HCT116 (cell line): ENCODE measurements around the gene KLHL2. TPM values are rescaled to one million over a fixed set of nuclear protein-coding genes. Genes with fewer than 3 reads are reported as not detected.

Experiments
- ATAC-seq: fragments of 200-7000 bp; cut with Tn5 transposase; 2 replicates; pipeline ENCODE4 v1.9.1; 2020; ENCODE audit warnings: mild to moderate bottlenecking, moderate library complexity
- BruUV-seq: library from RNA; stranded (reverse); fragments of 400-500 nt; replicated peaks from 2 replicates; lab custom pipeline; 2021; lab: Mats Ljungman, UMichigan
- CTCF ChIA-PET: fragments of 300-600 bp; sonication (Branson Sonifier 250); formaldehyde crosslinking; loops from one replicate; lab custom pipeline; 2021; ENCODE audit warnings: antibody characterized with exemption; lab: Charles Lee
- POLR2A ChIA-PET: fragments of 300-600, 350-600 bp; sonication (Branson Sonifier 250); formaldehyde crosslinking; loops from one replicate; lab custom pipeline; 2021; ENCODE audit warnings: antibody characterized with exemption; lab: Charles Lee
- RAD21 ChIA-PET, 2 experiments: fragments of 300-600 bp; sonication (Branson Sonifier 250); formaldehyde crosslinking; loops; one replicate each; lab custom pipeline; 2023; ENCODE audit warnings: low total read pairs in 2 of 2; ENCODE audit not compliant: uncharacterized antibody in 2 of 2, unreplicated experiment in 2 of 2, low non-redundant PET in 1 of 2; lab: Charles Lee
- DNase-seq: peaks from one replicate; pipeline ENCODE4 v3.0.0-alpha.2; 2010; ENCODE audit warnings: low read depth, low spot score
- H2AFZ ChIP-seq: fragments of 200-600 bp; shearing (Covaris generic), sonication (generic); 2 replicates; pipeline ENCODE4 v1.6.1; 2017; ENCODE audit warnings: low read depth, mixed run types, mixed read lengths, antibody characterized with exemption, low read length; ENCODE audit not compliant: poor library complexity, severe bottlenecking
- H3K27ac ChIP-seq: 2 replicates; pipeline ENCODE4 v1.5.1; 2012; ENCODE audit warnings: low read depth, low read length
- H3K27me3 ChIP-seq: fragments of 200-600 bp; sonication (generic); 2 replicates; pipeline ENCODE4 v1.6.1; 2016; ENCODE audit warnings: mixed run types, low read length, mixed read lengths; ENCODE audit not compliant: insufficient read depth
- H3K36me3 ChIP-seq, 2 experiments: fragments of 200-500 bp in 1 of 2; fragments of 200-600 bp in 1 of 2; sonication (Bioruptor generic) in 1 of 2; sonication (generic) in 1 of 2; 2 replicates each; pipeline versions ENCODE4 v1.5.1 to v1.6.1; 2014 to 2016; ENCODE audit warnings: low read length in 2 of 2, inconsistent platforms in 1 of 2, mixed read lengths in 1 of 2, mixed run types in 1 of 2; ENCODE audit not compliant: insufficient read depth in 2 of 2, control insufficient read depth in 1 of 2
- H3K4me1 ChIP-seq, 2 experiments: fragments of 200-600 bp in 1 of 2; sonication (generic) in 1 of 2; 2 replicates each; pipeline versions ENCODE4 v1.5.1 to v1.6.1; 2012 to 2017; ENCODE audit warnings: low read length in 2 of 2, inconsistent platforms in 1 of 2, mild to moderate bottlenecking in 1 of 2, mixed read lengths in 1 of 2, mixed run types in 1 of 2, moderate library complexity in 1 of 2; ENCODE audit not compliant: insufficient read depth in 2 of 2, control insufficient read depth in 1 of 2
- H3K4me2 ChIP-seq: fragments of 200-600 bp; sonication (generic); 2 replicates; pipeline ENCODE4 v1.6.1; 2017; ENCODE audit warnings: mixed run types, low read length, mixed read lengths
- H3K4me3 ChIP-seq, 2 experiments: fragments of 200-600 bp in 1 of 2; sonication (generic) in 1 of 2; replicated peaks in 1 of 2; 2 replicates each; pipeline ENCODE4 v1.5.1; 2011 to 2016; ENCODE audit warnings: low read length in 2 of 2, control low read depth in 1 of 2, low read depth in 1 of 2, mild to moderate bottlenecking in 1 of 2, mixed read lengths in 1 of 2, mixed run types in 1 of 2
- H3K79me2 ChIP-seq: fragments of 200-600 bp; sonication (generic); 2 replicates; pipeline ENCODE4 v1.6.1; 2017; ENCODE audit warnings: mild to moderate bottlenecking, mixed run types, low read length, moderate library complexity, mixed read lengths; ENCODE audit not compliant: insufficient read depth
- H3K9ac ChIP-seq: fragments of 200-600 bp; sonication (generic); 2 replicates; pipeline ENCODE4 v1.6.1; 2016; ENCODE audit warnings: low read length, mixed read lengths
- H3K9me2 ChIP-seq: fragments of 200-600 bp; sonication (generic), shearing (Covaris generic); 2 replicates; pipeline ENCODE4 v1.6.1; 2017; ENCODE audit warnings: mixed run types, mild to moderate bottlenecking, moderate library complexity; ENCODE audit not compliant: insufficient read depth
- H3K9me3 ChIP-seq, 2 experiments: fragments of 200-500 bp in 1 of 2; fragments of 200-600 bp in 1 of 2; sonication (Bioruptor generic) in 1 of 2; sonication (generic) in 1 of 2; 2 replicates each; pipeline ENCODE4 v1.6.1; 2014 to 2017; ENCODE audit warnings: low read length in 2 of 2, mixed read lengths in 2 of 2, inconsistent platforms in 1 of 2, low read depth in 1 of 2, mild to moderate bottlenecking in 1 of 2, mixed run types in 1 of 2, moderate library complexity in 1 of 2; ENCODE audit not compliant: control insufficient read depth in 1 of 2, insufficient read depth in 1 of 2
- H4K20me1 ChIP-seq: fragments of 200-600 bp; sonication (generic), shearing (Covaris generic); 2 replicates; pipeline ENCODE4 v1.6.1; 2017; ENCODE audit warnings: mixed run types, mild to moderate bottlenecking, moderate library complexity; ENCODE audit not compliant: insufficient read depth
- CBX3 ChIP-seq: IDR thresholded peaks from 2 replicates; pipeline ENCODE4 v1.6.1; 2012; ENCODE audit warnings: low read depth
- CEBPB ChIP-seq: IDR thresholded peaks from 2 replicates; pipeline ENCODE4 v1.6.1; 2012; ENCODE audit warnings: low read depth
- EGR1 ChIP-seq: IDR thresholded peaks from 2 replicates; pipeline ENCODE4 v1.6.1; 2012; ENCODE audit warnings: low read depth
- ELF1 ChIP-seq: IDR thresholded peaks from 2 replicates; pipeline ENCODE4 v1.6.1; 2012; ENCODE audit warnings: low read depth, borderline replicate concordance
- MAX ChIP-seq: IDR thresholded peaks from 2 replicates; pipeline ENCODE4 v1.6.1; 2012
- SIN3A ChIP-seq: IDR thresholded peaks from 2 replicates; pipeline ENCODE4 v1.6.1; 2012; ENCODE audit warnings: low read depth
- SP1 ChIP-seq: IDR thresholded peaks from 2 replicates; pipeline ENCODE4 v1.6.1; 2012; ENCODE audit warnings: low read depth
- SRF ChIP-seq: IDR thresholded peaks from 2 replicates; pipeline ENCODE4 v1.6.1; 2012; ENCODE audit warnings: low read depth
- TCF7L2 ChIP-seq: IDR thresholded peaks from 2 replicates; pipeline ENCODE4 v1.7.0; 2011; ENCODE audit warnings: borderline replicate concordance, inconsistent platforms; ENCODE audit not compliant: insufficient read depth, insufficient read length; ENCODE audit errors: extremely low read depth
- intact Hi-C: fragments of 100-400 bp; cut with micrococcal nuclease; formaldehyde crosslinking; loops from 2 replicates; pipeline ENCODE4 v1.10.0; 2022
- total RNA-seq: library from RNA; stranded (reverse); gene quantifications from one replicate; pipeline ENCODE4 v1.2.1, GENCODE V29; 2021; ENCODE audit not compliant: unreplicated experiment

Gene KLHL2
- total RNA-seq, 1 experiment from 2014 or later = 24.6 TPM

DNA sequence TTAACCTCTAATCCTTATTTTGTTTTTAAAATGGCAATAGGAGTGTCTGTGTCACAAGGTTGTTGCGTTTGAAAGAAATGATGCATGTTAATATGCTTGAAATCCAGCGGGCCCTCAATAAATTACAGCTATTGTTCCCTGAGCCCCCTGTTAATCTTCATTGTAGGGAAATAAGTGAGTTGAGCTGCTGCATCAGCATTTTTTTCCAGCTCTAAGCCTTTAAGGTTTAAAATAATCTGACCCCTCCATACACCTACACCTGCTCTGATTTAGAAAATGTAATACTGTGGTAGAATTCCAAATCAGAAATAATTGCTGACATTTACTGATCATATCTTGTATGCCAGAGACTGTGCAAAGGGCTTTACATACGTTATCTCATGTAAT, 117.5 kb downstream of the KLHL2 start:
- POLR2A ChIA-PET = interaction anchor here (1.3 kb wide), 1 partner anchor 15 kb away, joined by 3 read pairs; no protein-coding TSS in a partner anchor
- ATAC-seq (no peak), DNase-seq (no peak)
- Histone ChIP-seq H2AFZ (no peak overlapping the region), H3K4me3 (no peak overlapping the region), H3K9me3 (no peaks in the 10 kb centered on the region; a peak in 1 of 4 replicates), H3K4me1 (peaks cover 11 to 28% of the 10 kb centered on the region in 2 experiments), H3K27ac (no peak overlapping the region), H3K9ac (no peak overlapping the region), H3K36me3 (peaks cover 0 to 5% of the 10 kb centered on the region in 2 experiments; a peak in 1 of 4 replicates), H3K9me2 (no peaks in the 10 kb centered on the region), H3K79me2 (peaks cover 23% of the 10 kb centered on the region), H3K27me3 (no peaks in the 10 kb centered on the region), H3K4me2 (no peak overlapping the region), H4K20me1 (no peaks in the 10 kb centered on the region)
- RAD21 ChIA-PET = no interaction called here
- intact Hi-C loops = loop anchor here (5.0 kb wide), 3 partner anchors 118 to 213 kb away; partner anchors contain the start of genes KLHL2 and TMEM192
- TF ChIP-seq SP1 = no peak
- TF ChIP-seq ELF1 = no peak
- TF ChIP-seq CEBPB = no peak
- TF ChIP-seq MAX = no peak
- no peak for TF ChIP-seq SIN3A
- TF ChIP-seq EGR1 = no peak
- no peak for TF ChIP-seq SRF
- no peak for TF ChIP-seq CBX3
- TF ChIP-seq TCF7L2 = no peak
- no TSS peak for BruUV-seq
- CTCF ChIA-PET = interaction anchor here (0.7 kb wide), 1 partner anchor 212 kb away, joined by 3 read pairs; the partner anchor contains the start of gene TMEM192
